Esophagus squamous epithelium (tissue), 4 donors: ENCODE results near the gene TOMM22.

Experiments used
- POLR2A ChIP-seq, 4 donors: fragments of 450-650 bp; IDR thresholded peaks; one replicate each; pipeline ENCODE4 v1.6.1; 2017; ENCODE audit warnings: antibody characterized with exemption in 4 of 4, mild to moderate bottlenecking in 4 of 4, moderate library complexity in 3 of 4
- TF ChIP-seq, protein P1 (sequence below), 6 experiments: fragments of 450-650 bp in 4 of 6; fragments of 200-600 bp in 2 of 6; sonication (generic) in 2 of 6; IDR thresholded peaks; one replicate each; pipeline ENCODE4 v1.5.1; 2016 to 2019; ENCODE audit warnings: antibody characterized with exemption in 6 of 6, mild to moderate bottlenecking in 4 of 6, moderate library complexity in 4 of 6

- TF ChIP-seq, protein P1, sequence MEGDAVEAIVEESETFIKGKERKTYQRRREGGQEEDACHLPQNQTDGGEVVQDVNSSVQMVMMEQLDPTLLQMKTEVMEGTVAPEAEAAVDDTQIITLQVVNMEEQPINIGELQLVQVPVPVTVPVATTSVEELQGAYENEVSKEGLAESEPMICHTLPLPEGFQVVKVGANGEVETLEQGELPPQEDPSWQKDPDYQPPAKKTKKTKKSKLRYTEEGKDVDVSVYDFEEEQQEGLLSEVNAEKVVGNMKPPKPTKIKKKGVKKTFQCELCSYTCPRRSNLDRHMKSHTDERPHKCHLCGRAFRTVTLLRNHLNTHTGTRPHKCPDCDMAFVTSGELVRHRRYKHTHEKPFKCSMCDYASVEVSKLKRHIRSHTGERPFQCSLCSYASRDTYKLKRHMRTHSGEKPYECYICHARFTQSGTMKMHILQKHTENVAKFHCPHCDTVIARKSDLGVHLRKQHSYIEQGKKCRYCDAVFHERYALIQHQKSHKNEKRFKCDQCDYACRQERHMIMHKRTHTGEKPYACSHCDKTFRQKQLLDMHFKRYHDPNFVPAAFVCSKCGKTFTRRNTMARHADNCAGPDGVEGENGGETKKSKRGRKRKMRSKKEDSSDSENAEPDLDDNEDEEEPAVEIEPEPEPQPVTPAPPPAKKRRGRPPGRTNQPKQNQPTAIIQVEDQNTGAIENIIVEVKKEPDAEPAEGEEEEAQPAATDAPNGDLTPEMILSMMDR (IDR thresholded peaks at IDR 0.05): no peak
- no peak for TF ChIP-seq POLR2A (IDR thresholded peaks at IDR 0.05)
These were observed 24.5 kb upstream of the TOMM22 start for GRCh38 chr22:38657045-38657909.
